ENCODE results near the gene LPP.

LPP gene, protein sequence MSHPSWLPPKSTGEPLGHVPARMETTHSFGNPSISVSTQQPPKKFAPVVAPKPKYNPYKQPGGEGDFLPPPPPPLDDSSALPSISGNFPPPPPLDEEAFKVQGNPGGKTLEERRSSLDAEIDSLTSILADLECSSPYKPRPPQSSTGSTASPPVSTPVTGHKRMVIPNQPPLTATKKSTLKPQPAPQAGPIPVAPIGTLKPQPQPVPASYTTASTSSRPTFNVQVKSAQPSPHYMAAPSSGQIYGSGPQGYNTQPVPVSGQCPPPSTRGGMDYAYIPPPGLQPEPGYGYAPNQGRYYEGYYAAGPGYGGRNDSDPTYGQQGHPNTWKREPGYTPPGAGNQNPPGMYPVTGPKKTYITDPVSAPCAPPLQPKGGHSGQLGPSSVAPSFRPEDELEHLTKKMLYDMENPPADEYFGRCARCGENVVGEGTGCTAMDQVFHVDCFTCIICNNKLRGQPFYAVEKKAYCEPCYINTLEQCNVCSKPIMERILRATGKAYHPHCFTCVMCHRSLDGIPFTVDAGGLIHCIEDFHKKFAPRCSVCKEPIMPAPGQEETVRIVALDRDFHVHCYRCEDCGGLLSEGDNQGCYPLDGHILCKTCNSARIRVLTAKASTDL

DNA sequence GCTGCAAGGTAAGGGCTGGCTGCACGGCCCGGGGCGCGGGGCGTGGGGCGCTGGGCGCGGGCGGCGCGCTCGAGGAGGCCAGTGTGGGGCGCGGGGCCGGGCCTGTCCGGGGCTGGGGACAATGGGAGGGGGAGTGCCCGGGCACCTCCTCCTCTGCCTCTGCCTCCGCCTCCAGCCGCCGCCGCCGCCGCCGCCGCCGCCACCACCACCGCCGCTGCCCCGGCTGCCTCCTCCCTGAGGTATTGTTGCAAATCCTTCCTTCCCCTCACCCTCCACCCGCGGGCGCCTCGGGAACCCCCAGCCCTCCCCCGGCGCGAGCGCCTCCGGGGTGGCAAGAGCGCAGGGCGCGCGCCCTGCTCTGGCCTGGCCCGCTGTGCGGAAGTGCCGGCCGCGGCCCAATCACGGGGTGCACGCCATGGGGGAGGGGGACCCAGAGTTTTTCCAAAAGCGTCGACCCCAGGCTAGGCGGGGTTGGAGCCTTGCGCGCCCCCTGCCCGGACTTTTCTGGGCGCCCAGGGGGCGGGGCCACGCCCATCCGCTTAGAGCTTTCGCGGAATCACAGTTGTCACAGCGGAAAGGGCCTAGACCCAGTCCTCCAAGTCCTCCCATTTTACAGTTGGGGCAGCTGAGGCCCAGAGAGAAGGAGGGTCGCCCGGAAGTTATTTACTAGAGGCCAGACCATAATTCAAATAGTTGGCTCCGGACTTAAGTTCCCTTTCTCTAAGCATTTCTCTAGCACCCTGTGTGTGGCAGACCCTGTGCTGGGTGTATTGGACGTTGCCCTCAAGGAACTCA is at the start of gene LPP:
Gene LPP, plus strand, starts transcription at position 144 of the 795 bp plus-strand sequence. CDS start 251,964 bp downstream, outside the sequence.
- H3K4me1 ChIP-seq (ENCODE audit: low read length): no peaks in the 10 kb centered on the region
- peak within 1 kb of the TSS; percentile 99 for H2AFZ ChIP-seq (ENCODE audit: low read length)

GRCh38 chr3:188106006-188106405 is 48.0 kb upstream of the LPP start:
- H3K27me3 ChIP-seq (replicated peaks; ENCODE audit: insufficient read depth, low read length): no peaks in the 10 kb centered on the region
- no peaks in the 10 kb centered on the region for H3K9me3 ChIP-seq (replicated peaks; ENCODE audit: insufficient read depth, low read length)
- no peaks in the 10 kb centered on the region for H3K36me3 ChIP-seq (replicated peaks; ENCODE audit: insufficient read depth, low read length)
- H4K20me1 ChIP-seq (ENCODE audit: insufficient read depth, low read length): no peaks in the 10 kb centered on the region
- no peaks in the 10 kb centered on the region for H3K9me2 ChIP-seq (replicated peaks; ENCODE audit: insufficient read depth, low read length)
- TF ChIP-seq EZH2 (optimal IDR thresholded peaks at IDR 0.05; ENCODE audit: low read depth, low read length): no peak
- TF ChIP-seq, protein P1, sequence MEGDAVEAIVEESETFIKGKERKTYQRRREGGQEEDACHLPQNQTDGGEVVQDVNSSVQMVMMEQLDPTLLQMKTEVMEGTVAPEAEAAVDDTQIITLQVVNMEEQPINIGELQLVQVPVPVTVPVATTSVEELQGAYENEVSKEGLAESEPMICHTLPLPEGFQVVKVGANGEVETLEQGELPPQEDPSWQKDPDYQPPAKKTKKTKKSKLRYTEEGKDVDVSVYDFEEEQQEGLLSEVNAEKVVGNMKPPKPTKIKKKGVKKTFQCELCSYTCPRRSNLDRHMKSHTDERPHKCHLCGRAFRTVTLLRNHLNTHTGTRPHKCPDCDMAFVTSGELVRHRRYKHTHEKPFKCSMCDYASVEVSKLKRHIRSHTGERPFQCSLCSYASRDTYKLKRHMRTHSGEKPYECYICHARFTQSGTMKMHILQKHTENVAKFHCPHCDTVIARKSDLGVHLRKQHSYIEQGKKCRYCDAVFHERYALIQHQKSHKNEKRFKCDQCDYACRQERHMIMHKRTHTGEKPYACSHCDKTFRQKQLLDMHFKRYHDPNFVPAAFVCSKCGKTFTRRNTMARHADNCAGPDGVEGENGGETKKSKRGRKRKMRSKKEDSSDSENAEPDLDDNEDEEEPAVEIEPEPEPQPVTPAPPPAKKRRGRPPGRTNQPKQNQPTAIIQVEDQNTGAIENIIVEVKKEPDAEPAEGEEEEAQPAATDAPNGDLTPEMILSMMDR (IDR thresholded peaks at IDR 0.05; ENCODE audit: low read length): no peak
- TF ChIP-seq EZH2phosphoT487 (IDR thresholded peaks at IDR 0.05; ENCODE audit: low read length): no peak
- H2AFZ ChIP-seq (ENCODE audit: low read length): no peak overlapping the region
- H3K4me3 ChIP-seq (ENCODE audit: low read length): no peak overlapping the region
- H3K4me2 ChIP-seq (ENCODE audit: low read depth, low read length): no peak overlapping the region
- no peaks in the 10 kb centered on the region for H3K4me1 ChIP-seq (ENCODE audit: low read length)
- H3F3A ChIP-seq (ENCODE audit: insufficient read depth, low read length): no peaks in the 10 kb centered on the region
- H3K9ac ChIP-seq (ENCODE audit: low read length): no peak overlapping the region
- no peaks in the 10 kb centered on the region for H3K79me2 ChIP-seq (ENCODE audit: low read length)
- no peak overlapping the region for H3K27ac ChIP-seq (ENCODE audit: low read length)
- DNase-seq: no peak

More for the DNA sequence above, at the start of gene LPP:
- peak; percentile 51 for DNase-seq
- H3K36me3 ChIP-seq (replicated peaks; ENCODE audit: insufficient read depth, low read length): no peaks in the 10 kb centered on the region
- H3K79me2 ChIP-seq (ENCODE audit: low read length): no peaks in the 10 kb centered on the region
- no peak within 1 kb of the TSS for H3K27ac ChIP-seq (ENCODE audit: low read length)
- peak within 1 kb of the TSS; percentile 87 for H3K4me3 ChIP-seq (ENCODE audit: low read length)
- peak within 1 kb of the TSS; percentile 94 for H3K4me2 ChIP-seq (ENCODE audit: low read depth, low read length)
- H3K9me2 ChIP-seq (replicated peaks; ENCODE audit: insufficient read depth, low read length): no peaks in the 10 kb centered on the region
- TF ChIP-seq EZH2 (optimal IDR thresholded peaks at IDR 0.05; ENCODE audit: low read depth, low read length): no peak
- peak within 1 kb of the TSS; percentile 43; the same call in 1 of the 2 replicates for H3K9ac ChIP-seq (ENCODE audit: low read length)
- no peaks in the 10 kb centered on the region for H3K27me3 ChIP-seq (replicated peaks; ENCODE audit: insufficient read depth, low read length)
- H3F3A ChIP-seq (ENCODE audit: insufficient read depth, low read length): no peaks in the 10 kb centered on the region; the same call in 1 of the 2 replicates
- no peaks in the 10 kb centered on the region for H3K9me3 ChIP-seq (replicated peaks; ENCODE audit: insufficient read depth, low read length)
- no peaks in the 10 kb centered on the region for H4K20me1 ChIP-seq (ENCODE audit: insufficient read depth, low read length)

- no peak for DNase-seq
- Histone ChIP-seq H3K4me2 (ENCODE audit: low read depth, low read length) (no peak overlapping the region), H3K4me1 (ENCODE audit: low read length) (no peaks in the 10 kb centered on the region), H3K4me3 (ENCODE audit: low read length) (no peak overlapping the region), H2AFZ (ENCODE audit: low read length) (no peak overlapping the region), H3K27me3 (replicated peaks; ENCODE audit: insufficient read depth, low read length) (no peaks in the 10 kb centered on the region), H3K9ac (ENCODE audit: low read length) (no peak overlapping the region), H4K20me1 (ENCODE audit: insufficient read depth, low read length) (no peaks in the 10 kb centered on the region), H3K27ac (ENCODE audit: low read length) (no peak overlapping the region), H3K9me2 (replicated peaks; ENCODE audit: insufficient read depth, low read length) (no peaks in the 10 kb centered on the region), H3K79me2 (ENCODE audit: low read length) (no peaks in the 10 kb centered on the region), H3K36me3 (replicated peaks; ENCODE audit: insufficient read depth, low read length) (no peaks in the 10 kb centered on the region), H3F3A (ENCODE audit: insufficient read depth, low read length) (no peaks in the 10 kb centered on the region), H3K9me3 (replicated peaks; ENCODE audit: insufficient read depth, low read length) (no peaks in the 10 kb centered on the region)
- TF ChIP-seq EZH2phosphoT487 (IDR thresholded peaks at IDR 0.05; ENCODE audit: low read length) (no peak), EZH2 (optimal IDR thresholded peaks at IDR 0.05; ENCODE audit: low read depth, low read length) (no peak)
- TF ChIP-seq, protein P1 (IDR thresholded peaks at IDR 0.05; ENCODE audit: low read length): no peak
Observed at GRCh38 chr3:188106454-188106853, 47.5 kb upstream of the LPP start.

All from MM.1S (cell line).